GM12873 (cell line): Measurements from ENCODE around the gene PARP1.

Experiments used
- TF ChIP-seq, protein P1 (sequence below): IDR thresholded peaks from 2 replicates; pipeline ENCODE4 v1.5.1; 2012; ENCODE audit warnings: low read depth, mild to moderate bottlenecking, moderate library complexity, low read length, control low read depth; ENCODE audit not compliant: insufficient read depth; ENCODE audit errors: missing control alignments

PARP1 gene

DNA sequence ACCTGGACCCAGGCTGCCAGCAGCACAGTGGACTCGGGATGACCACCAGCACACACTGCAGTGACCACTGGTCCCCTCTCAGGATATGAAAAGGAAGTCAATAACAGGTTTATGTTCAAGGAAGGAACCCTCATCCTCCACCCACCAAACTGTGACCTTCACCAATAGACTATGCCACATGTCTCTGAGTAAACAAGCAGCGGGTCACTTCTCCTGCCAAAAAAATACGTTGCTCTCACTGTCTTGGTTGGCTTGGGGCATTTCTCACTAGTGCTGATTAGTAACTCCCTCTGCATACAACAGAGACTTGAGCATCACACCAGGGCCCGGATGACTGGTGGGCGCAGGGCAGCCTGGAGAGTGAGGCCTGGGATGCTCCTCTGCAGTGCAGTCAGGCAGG is 25.9 kb downstream of the PARP1 start:
- TF ChIP-seq, protein P1, sequence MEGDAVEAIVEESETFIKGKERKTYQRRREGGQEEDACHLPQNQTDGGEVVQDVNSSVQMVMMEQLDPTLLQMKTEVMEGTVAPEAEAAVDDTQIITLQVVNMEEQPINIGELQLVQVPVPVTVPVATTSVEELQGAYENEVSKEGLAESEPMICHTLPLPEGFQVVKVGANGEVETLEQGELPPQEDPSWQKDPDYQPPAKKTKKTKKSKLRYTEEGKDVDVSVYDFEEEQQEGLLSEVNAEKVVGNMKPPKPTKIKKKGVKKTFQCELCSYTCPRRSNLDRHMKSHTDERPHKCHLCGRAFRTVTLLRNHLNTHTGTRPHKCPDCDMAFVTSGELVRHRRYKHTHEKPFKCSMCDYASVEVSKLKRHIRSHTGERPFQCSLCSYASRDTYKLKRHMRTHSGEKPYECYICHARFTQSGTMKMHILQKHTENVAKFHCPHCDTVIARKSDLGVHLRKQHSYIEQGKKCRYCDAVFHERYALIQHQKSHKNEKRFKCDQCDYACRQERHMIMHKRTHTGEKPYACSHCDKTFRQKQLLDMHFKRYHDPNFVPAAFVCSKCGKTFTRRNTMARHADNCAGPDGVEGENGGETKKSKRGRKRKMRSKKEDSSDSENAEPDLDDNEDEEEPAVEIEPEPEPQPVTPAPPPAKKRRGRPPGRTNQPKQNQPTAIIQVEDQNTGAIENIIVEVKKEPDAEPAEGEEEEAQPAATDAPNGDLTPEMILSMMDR = no peak

DNA sequence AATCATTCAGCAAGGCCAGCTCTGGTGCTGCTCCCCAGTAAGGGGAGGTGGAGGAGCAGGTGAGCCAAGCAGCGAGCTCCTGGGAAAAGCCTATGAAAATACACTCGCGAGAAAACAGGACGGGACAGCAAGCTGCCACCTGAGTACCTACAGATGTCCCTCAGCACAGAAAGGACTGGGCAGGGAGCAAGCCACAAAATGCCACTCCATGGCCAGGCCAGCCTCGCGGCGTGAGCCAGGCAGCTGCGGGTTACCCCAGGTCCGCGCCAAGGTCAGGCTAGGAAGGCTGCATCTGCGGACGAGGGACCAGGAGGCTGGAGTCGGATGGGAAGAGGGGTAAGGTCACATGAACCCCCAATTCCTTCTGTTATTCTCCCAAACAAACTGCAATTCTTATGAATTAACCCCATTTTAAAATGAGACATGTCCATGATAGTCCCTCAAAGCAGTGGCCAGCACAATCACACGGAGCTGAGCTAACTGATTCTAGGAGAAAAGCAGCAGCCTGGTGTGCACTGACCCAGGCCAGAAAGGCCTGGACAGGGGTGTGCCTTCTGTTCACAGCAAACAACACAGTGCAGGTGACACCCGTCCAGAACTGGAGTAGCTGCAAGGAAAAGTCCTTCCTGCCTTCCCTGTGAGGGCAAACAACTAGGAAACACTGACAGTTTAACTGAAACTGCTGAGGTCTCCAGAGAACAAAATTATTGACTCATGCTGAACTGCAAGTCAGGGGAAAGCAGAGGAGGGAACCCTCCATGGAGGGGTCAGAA is 26.5 kb downstream of the PARP1 start:
- TF ChIP-seq, protein P1 = no peak

DNA sequence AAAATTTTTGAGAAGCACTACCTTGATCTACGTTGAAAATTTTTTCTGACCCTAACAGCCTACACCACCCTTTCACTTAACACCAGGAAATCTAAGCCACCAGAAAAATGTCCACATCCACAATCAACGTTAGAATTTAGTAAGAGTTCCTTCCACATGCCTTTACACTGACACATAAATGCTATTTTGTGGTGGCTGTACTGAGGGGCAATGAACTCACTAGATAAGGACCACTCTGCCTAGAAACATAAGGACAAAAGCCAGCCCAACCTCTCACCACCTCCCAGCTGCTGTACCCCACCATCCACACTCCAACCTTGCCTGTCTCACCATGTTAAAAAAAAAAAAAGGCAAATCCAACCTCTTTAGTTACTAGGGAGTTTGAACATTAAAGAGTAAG is 29.8 kb downstream of the PARP1 start:
- TF ChIP-seq, protein P1 = no peak

DNA sequence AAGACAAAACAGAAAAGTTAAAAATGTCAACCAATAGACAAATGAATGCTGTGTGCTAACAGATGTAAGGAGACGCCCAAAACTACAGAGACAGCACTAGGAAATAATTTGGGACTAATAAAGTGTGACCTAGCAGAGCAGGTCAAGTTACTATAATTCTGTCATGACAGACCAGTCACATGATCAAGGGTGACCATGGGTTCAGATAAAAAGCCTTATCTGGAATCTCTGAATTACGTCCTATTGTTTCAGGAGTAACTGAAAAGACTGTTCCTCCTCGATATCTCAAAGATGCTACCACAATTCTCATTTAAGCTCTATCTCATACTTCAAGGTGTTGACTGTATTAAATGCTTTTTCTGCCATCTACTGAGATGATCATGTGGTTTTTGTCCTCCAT is 31.6 kb downstream of the PARP1 start:
- TF ChIP-seq, protein P1 = no peak

DNA sequence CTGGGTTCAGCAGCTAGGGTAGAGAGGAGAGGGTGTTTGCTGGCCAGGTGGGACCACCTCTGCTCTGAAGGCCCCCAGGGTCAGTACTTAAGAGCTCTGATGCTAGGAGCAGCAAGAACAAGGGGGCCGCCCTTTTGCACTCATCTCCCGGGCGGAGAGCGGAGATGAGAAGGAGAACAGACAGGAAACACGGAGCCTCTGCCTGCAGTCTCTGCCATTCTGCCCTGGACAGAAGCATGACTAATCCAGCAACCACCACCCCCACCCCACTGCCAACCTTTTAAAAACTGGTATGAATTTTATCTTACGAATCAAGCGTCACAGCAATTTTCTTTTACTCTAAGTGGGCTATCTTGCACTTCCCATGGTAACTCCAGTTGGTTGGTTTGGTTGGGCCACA is 34.5 kb downstream of the PARP1 start:
- TF ChIP-seq, protein P1 = no peak

DNA sequence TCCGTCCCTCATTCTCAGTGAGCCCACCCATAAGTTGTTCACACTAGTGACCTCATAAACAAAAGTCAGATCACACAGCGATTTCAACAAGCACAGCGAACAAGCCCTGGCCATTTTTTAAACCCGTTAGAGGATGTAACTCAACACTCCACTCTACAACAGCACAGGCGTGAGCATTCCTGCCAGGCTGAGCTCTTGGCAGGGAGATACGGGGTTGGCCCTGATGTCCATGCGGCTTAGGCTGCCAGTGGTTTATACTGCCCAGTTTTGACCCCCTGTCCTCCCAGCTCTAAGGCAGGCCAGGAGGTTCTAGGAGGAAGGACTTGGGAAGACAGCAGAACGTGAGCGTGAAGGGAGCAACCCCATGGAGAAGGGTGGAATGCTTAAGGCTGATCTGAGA is 35.0 kb downstream of the PARP1 start:
- TF ChIP-seq, protein P1 = no peak

DNA sequence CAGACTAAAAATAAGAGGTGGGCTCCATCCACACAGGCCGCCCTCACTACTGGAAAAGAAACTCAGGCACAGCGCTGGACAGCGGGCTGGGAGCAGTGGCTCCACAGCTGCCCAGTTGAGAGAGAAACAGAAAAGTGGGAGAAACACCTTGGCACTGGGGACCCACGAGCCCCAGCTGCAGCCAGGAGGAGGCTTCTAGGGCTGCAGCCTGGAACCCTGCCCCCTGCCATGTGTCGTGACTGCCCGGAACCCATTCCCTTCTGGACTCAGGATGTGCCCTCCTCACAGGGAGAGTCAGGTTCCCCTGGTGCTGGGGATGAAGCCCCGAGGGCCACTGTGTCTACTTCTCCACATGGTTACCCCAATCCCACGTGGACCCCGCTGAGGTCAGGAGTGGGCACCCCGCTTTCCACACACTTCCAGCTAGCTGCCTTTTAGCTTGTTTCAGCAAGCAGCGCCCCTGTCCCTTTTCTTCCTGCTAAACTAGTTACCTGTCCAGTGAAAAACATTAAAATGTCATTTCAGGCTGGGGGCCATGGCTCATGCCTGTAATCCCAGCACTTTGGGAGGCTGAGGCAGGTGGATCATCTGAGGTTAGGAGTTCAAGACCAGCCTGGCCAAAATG is 35.9 kb downstream of the PARP1 start:
- TF ChIP-seq, protein P1 = no peak
